Retinal pigment epithelial cell (primary cell): ENCODE results near the gene SURF1.
A peak's percentile ranks its signal among the peaks of the same experiment; 100 is the strongest.

Experiments
- DNase-seq: peaks from one replicate; pipeline ENCODE4 v3.0.0-alpha.2; 2010; ENCODE audit warnings: low read depth
- H3K4me3 ChIP-seq: 2 replicates; pipeline ENCODE4 v1.5.1; 2011; ENCODE audit warnings: mild to moderate bottlenecking, low read length, control low read depth, moderate library complexity
- CTCF ChIP-seq: conservative IDR thresholded peaks from 2 replicates; pipeline ENCODE4 v1.5.1; 2011; ENCODE audit warnings: low read depth, low read length, control low read depth, inconsistent platforms

Gene SURF1

DNA sequence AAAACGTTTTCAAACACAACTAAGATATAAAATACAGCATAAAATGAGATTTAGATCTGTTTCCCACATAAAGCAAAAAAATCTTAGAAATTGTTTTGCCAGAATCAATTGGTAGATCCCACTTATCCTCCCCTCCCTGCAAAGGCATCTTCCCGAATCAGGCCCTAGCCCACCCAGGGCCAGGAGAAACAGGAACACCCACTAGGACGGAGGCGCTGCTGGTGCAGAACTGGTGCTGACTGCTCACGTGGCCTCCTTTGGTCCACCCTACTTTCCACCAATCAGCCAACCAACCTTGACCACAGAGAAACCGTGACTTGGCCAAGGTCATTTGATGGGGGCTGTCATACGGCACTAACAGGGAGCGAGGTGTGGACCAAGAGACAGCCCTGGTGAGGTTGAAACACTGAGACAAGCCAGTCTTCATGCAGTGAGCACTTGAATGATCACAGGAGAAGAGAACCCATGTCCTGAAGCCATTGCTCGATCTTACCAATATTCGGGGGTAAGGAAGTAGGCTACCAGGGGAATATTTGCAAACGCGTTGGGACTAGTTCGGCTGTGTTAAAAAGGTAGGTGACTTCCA is 5.3 kb upstream of the SURF1 start:
- TF ChIP-seq CTCF: no peak
- no peak overlapping the region for H3K4me3 ChIP-seq
- DNase-seq: no peak

GRCh38 chr9:133360400-133361393 is 4.4 kb upstream of the SURF1 start:
- no peak overlapping the region for H3K4me3 ChIP-seq
- no peak for TF ChIP-seq CTCF
- no peak for DNase-seq

GRCh38 chr9:133359399-133360175 is 3.3 kb upstream of the SURF1 start:
- no peak for DNase-seq
- no peak overlapping the region for H3K4me3 ChIP-seq
- peak; percentile 49 for TF ChIP-seq CTCF

GRCh38 chr9:133357656-133358055 is 1.4 kb upstream of the SURF1 start:
- no peak overlapping the region for H3K4me3 ChIP-seq
- DNase-seq: no peak

DNA sequence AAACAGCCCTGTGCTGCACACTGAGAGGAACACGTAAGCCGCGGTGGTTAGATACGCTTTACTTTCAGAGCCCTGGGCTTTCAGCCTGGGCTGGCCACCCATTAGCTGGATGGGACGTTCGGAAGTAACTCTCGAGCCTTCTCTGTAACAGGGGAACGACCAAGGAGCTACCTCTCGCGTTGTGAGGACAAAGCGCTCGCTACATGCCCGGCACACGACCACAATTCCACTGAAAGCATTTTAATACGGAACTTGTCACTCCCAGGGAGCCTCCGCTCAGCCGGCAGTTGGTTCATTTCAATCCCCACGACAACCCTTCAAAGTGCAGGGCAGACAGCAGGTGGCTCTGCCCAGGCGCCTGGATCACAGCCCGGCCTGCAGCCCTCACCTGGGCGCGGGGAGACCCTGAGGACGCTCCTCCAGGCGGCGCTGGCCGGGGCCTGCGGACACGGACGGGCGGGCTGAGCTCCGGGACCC is 368 bp downstream of the SURF1 start:
- no peak for DNase-seq

More at GRCh38 chr9:133357656-133358055, 1.4 kb upstream of the SURF1 start:
- no peak for TF ChIP-seq CTCF

GRCh38 chr9:133354766-133355165 is 1.5 kb downstream of the SURF1 start:
- TF ChIP-seq CTCF: no peak
- DNase-seq: no peak
- no peak overlapping the region for H3K4me3 ChIP-seq

More for the DNA sequence above, 368 bp downstream of the SURF1 start:
- no peak for TF ChIP-seq CTCF
- H3K4me3 ChIP-seq: peak overlapping the region; percentile 88
